Naive thymus-derived CD4-positive, alpha-beta T cell (primary cell): Measurements from ENCODE around the gene LMBR1. TPM values are rescaled to one million over a fixed set of nuclear protein-coding genes. Genes with fewer than 3 reads are reported as not detected.

Source experiments
- ATAC-seq: fragments of 150-1000 bp; cut with Tn5 transposase; 2 replicates; pipeline ENCODE4 v1.10.0; 2021; ENCODE audit warnings: mild to moderate bottlenecking, moderate library complexity
- CTCF ChIA-PET: fragments of 350-600 bp; sonication (Branson Sonifier 250); formaldehyde crosslinking; loops from one replicate; lab custom pipeline; 2021; ENCODE audit warnings: antibody characterized with exemption; lab: Charles Lee
- POLR2A ChIA-PET: fragments of 350-600 bp; sonication (Branson Sonifier 250); formaldehyde crosslinking; loops from one replicate; lab custom pipeline; 2021; ENCODE audit warnings: antibody characterized with exemption, inconsistent platforms; lab: Charles Lee
- DNase-seq, 9 donors: peaks; one replicate each; pipeline versions ENCODE4 v3.0.0 to v3.0.0-alpha.2; 2020 to 2022; ENCODE audit warnings: mixed read lengths in 1 of 9
- H3K27ac ChIP-seq: one replicate; pipeline ENCODE4 v1.7.0; 2013; ENCODE audit warnings: mild to moderate bottlenecking, low read depth, low read length, moderate library complexity
- H3K27me3 ChIP-seq, 2 donors: one replicate each; pipeline ENCODE4 v1.7.0; 2013; ENCODE audit warnings: low read length in 2 of 2, mild to moderate bottlenecking in 2 of 2, moderate library complexity in 2 of 2; ENCODE audit not compliant: control insufficient read depth in 2 of 2, insufficient read depth in 2 of 2
- H3K36me3 ChIP-seq, 3 experiments: 1 replicate in 2 of 3; 2 replicates in 1 of 3; pipeline ENCODE4 v1.7.0; 2013; ENCODE audit warnings: low read length in 3 of 3, mild to moderate bottlenecking in 3 of 3, moderate library complexity in 1 of 3; ENCODE audit not compliant: insufficient read depth in 3 of 3, control insufficient read depth in 2 of 3
- H3K4me1 ChIP-seq, 2 donors: one replicate each; pipeline ENCODE4 v1.7.0; 2013; ENCODE audit warnings: low read length in 2 of 2, mild to moderate bottlenecking in 2 of 2, moderate library complexity in 1 of 2; ENCODE audit not compliant: control insufficient read depth in 2 of 2, insufficient read depth in 2 of 2
- H3K4me3 ChIP-seq: 2 replicates; pipeline ENCODE4 v1.7.0; 2013; ENCODE audit warnings: mild to moderate bottlenecking, low read length
- H3K9me3 ChIP-seq, 3 experiments: 1 replicate in 2 of 3; 2 replicates in 1 of 3; pipeline ENCODE4 v1.7.0; 2013; ENCODE audit warnings: low read length in 3 of 3; ENCODE audit not compliant: control insufficient read depth in 2 of 3
- H3K27ac Mint-ChIP-seq, 9 donors: one replicate each; pipeline ENCODE4 v1.8.0; 2020 to 2022; ENCODE audit warnings: mixed read lengths in 9 of 9, mild to moderate bottlenecking in 8 of 9, moderate library complexity in 5 of 9, inconsistent platforms in 2 of 9
- H3K27me3 Mint-ChIP-seq, 5 donors: one replicate each; pipeline ENCODE4 v1.8.0; 2021 to 2022; ENCODE audit warnings: mixed read lengths in 5 of 5, mild to moderate bottlenecking in 1 of 5
- H3K36me3 Mint-ChIP-seq, 5 donors: one replicate each; pipeline ENCODE4 v1.8.0; 2020 to 2022; ENCODE audit warnings: mixed read lengths in 5 of 5, mild to moderate bottlenecking in 3 of 5, inconsistent platforms in 1 of 5
- H3K4me1 Mint-ChIP-seq, 7 donors: one replicate each; pipeline ENCODE4 v1.8.0; 2020 to 2022; ENCODE audit warnings: mixed read lengths in 7 of 7, mild to moderate bottlenecking in 3 of 7, inconsistent platforms in 1 of 7
- H3K4me3 Mint-ChIP-seq, 10 donors: one replicate each; pipeline ENCODE4 v1.8.0; 2020 to 2022; ENCODE audit warnings: mild to moderate bottlenecking in 10 of 10, mixed read lengths in 10 of 10, moderate library complexity in 6 of 10, inconsistent platforms in 2 of 10
- H3K9me3 Mint-ChIP-seq, 11 donors: one replicate each; pipeline ENCODE4 v1.8.0; 2020 to 2022; ENCODE audit warnings: mixed read lengths in 11 of 11, mild to moderate bottlenecking in 4 of 11, inconsistent platforms in 1 of 11, moderate library complexity in 1 of 11
- intact Hi-C, 2 donors: fragments of 100-400 bp; cut with micrococcal nuclease; formaldehyde crosslinking; loops; one replicate each; pipeline ENCODE4 v1.15.1; 2023
- polyA plus RNA-seq, 2 donors: library from polyadenylated mRNA; unstranded; fragments of 300-500 nt; fragmentation: Illumina TruSeq; gene quantifications; one replicate each; pipeline ENCODE4 v1.2.3, GENCODE V29; 2021
- total RNA-seq, 6 experiments: library from RNA in 5 of 6; stranded (reverse) in 5 of 6; gene quantifications; 1 replicate in 5 of 6; 2 replicates in 1 of 6; pipeline ENCODE4 v1.2.3 and lab custom pipeline; 2021 to 2026

Gene LMBR1
- total and polyA plus RNA-seq, 7 experiments from 2014 or later = 34.5 to 101 (median 63.3) TPM

DNA sequence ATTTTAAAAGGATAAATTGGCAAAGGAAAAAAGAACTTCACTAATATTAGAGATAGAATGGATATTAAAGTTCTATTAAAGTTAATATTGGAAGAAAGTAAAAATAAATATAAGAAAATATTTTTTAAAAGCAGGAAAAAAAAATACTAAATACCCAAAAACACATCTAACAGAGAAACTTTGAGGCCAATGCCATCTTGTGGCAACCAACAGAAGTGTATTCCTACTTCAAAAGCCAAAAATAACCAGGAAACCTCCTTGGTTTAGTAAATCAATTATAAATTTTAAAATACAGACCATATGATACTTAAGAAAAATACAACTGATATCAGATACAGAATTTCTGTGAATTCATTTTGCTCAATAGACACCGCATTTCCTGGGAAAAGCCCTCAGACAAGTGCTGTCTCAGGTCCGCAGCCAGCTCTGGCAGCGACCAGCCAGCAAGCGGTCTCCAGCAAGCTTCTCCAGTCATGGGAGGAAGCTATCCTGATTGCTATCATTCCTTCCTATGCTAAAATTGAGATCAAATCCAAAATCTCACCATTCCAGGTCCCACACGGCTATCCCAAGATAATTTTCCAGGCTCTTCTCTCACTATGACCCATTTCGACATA is 65.3 kb downstream of the LMBR1 start:
- POLR2A ChIA-PET = no interaction called here
- Mint-ChIP-seq H3K9me3 (peaks cover 0 to 1% (median 0%) of the 10 kb centered on the region in 11 donors), H3K27me3 (no peaks in the 10 kb centered on the region), H3K36me3 (peaks cover 5 to 23% (median 7%) of the 10 kb centered on the region in 5 donors), H3K4me3 (no peak overlapping the region), H3K4me1 (peaks cover 0 to 6% (median 0%) of the 10 kb centered on the region in 7 donors), H3K27ac (peak overlapping the region in 2 of 9 donors; percentile 75 to 86)
- H3K4me1 ChIP-seq = no peaks in the 10 kb centered on the region
- H3K27me3 ChIP-seq = no peaks in the 10 kb centered on the region
- H3K27ac ChIP-seq = no peak overlapping the region
- DNase-seq = peak in 1 of 9 donors; percentile 14
- H3K9me3 ChIP-seq = no peaks in the 10 kb centered on the region
- no peak for ATAC-seq
- intact Hi-C loops = loop anchor here in 1 of 2 donors (2.0 to 5.0 kb wide), 2 partner anchors 65 to 1013 kb away; partner anchors contain the start of gene LMBR1
- H3K36me3 ChIP-seq = peaks cover 0 to 11% (median 0%) of the 10 kb centered on the region in 3 experiments
- no peak overlapping the region for H3K4me3 ChIP-seq
- CTCF ChIA-PET = no interaction called here

DNA sequence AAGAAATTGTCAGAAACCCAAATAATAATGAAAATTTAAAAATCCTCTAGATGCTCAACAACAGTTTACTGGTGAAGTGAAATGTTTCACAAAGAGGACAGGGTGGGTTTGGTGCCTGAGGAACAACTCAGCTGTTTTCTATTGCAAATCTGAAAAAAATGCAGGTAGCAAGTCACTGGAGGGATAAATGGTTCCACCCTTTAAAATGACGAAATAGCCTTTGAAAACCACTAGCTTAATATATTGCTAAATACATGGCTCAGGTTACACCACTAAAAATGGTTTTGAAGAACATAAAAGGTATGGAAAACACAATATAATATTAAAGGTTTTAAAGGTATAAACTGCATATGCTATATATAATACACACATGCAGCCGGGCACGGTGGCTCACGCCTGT is 69.5 kb downstream of the LMBR1 start:
- Mint-ChIP-seq H3K36me3 (peaks cover 0 to 24% (median 2%) of the 10 kb centered on the region in 5 donors), H3K4me3 (no peak overlapping the region), H3K4me1 (no peaks in the 10 kb centered on the region), H3K27ac (no peak overlapping the region), H3K27me3 (no peaks in the 10 kb centered on the region), H3K9me3 (no peaks in the 10 kb centered on the region)
- ATAC-seq = no peak
- intact Hi-C loops = no loop called here
- H3K36me3 ChIP-seq = peaks cover 0 to 9% (median 0%) of the 10 kb centered on the region in 3 experiments
- DNase-seq = no peak
- CTCF ChIA-PET = no interaction called here
- H3K9me3 ChIP-seq = no peaks in the 10 kb centered on the region
- H3K4me3 ChIP-seq = no peak overlapping the region
- H3K27me3 ChIP-seq = no peaks in the 10 kb centered on the region
- no peak overlapping the region for H3K27ac ChIP-seq
- H3K4me1 ChIP-seq = no peaks in the 10 kb centered on the region
- POLR2A ChIA-PET = no interaction called here

DNA sequence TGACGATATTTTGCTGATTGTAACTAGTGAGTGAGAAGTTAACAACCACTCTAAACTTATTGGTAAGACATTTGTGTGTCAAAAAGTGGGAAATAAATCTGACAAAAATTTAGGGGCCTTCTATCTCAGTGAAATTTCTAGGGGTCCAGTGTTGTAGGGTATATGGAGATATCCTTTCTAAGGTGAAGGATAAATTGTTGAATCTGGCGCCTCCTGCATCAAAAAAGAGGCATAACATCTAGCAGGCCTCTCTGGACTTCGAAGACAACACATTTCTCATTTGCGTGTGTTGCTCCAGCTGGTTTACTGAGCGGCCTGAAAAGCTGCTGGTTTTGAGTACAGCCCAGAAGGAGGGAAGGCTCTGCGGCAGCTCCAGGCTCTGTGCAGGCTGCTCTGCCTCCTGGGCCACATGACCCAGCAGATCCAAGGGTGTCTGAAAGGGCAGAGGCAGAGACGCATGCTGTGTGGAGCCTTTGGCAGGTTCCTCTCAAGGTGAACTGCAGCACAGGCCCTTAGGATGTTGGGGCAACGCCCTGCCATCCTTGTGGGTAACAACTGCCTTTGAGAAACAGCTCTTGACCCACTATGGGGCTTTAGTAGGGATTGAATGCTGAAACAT is 72.4 kb downstream of the LMBR1 start:
- Mint-ChIP-seq H3K9me3 (no peaks in the 10 kb centered on the region), H3K36me3 (peaks cover 0 to 29% (median 2%) of the 10 kb centered on the region in 5 donors), H3K27me3 (no peaks in the 10 kb centered on the region), H3K27ac (no peak overlapping the region), H3K4me3 (no peak overlapping the region), H3K4me1 (peaks cover 0 to 2% (median 0%) of the 10 kb centered on the region in 7 donors)
- no peaks in the 10 kb centered on the region for H3K9me3 ChIP-seq
- H3K36me3 ChIP-seq = peaks cover 0 to 5% (median 0%) of the 10 kb centered on the region in 3 experiments
- intact Hi-C loops = no loop called here
- H3K27ac ChIP-seq = no peak overlapping the region
- ATAC-seq (no peak), DNase-seq (no peak)
- CTCF ChIA-PET = no interaction called here
- no peaks in the 10 kb centered on the region for H3K4me1 ChIP-seq
- no peaks in the 10 kb centered on the region for H3K27me3 ChIP-seq
- POLR2A ChIA-PET = no interaction called here
- no peak overlapping the region for H3K4me3 ChIP-seq

DNA sequence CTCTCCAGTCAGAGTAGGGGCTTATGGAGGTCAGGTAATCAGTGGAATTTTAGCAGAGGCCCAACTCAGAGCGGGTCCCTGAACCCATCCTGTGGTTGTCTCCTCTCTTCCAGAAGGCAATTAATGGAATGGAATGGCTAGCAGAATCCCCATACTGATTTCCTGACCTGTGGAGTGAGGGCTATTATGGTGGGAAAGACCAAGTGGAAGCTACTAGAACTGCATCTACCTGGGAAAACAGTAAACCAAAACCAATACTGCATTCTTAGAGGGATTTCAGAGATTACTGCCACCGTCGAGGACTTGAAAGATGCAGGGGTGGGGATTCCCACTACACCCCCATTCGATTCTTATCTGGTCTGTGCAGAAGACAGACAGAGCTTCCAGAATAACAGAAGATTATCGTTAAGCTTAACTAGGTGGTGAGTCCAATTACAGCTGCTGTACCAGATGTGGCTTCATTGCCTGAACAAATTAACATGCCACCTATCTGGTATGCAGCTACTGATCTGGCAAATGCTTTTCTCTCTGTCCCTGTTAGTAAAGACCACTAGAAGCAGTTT is 73.2 kb downstream of the LMBR1 start:
- Histone ChIP-seq H3K36me3 (peaks cover 0 to 4% (median 0%) of the 10 kb centered on the region in 3 experiments), H3K4me1 (no peaks in the 10 kb centered on the region), H3K4me3 (no peak overlapping the region), H3K9me3 (no peaks in the 10 kb centered on the region), H3K27ac (no peak overlapping the region), H3K27me3 (no peaks in the 10 kb centered on the region)
- Mint-ChIP-seq H3K27ac (no peak overlapping the region), H3K9me3 (no peaks in the 10 kb centered on the region), H3K4me1 (peaks cover 0 to 2% (median 0%) of the 10 kb centered on the region in 7 donors), H3K4me3 (no peak overlapping the region), H3K36me3 (peaks cover 0 to 29% (median 2%) of the 10 kb centered on the region in 5 donors), H3K27me3 (no peaks in the 10 kb centered on the region)
- DNase-seq = no peak
- ATAC-seq = no peak
- CTCF ChIA-PET = no interaction called here
- intact Hi-C loops = loop anchor here in 1 of 2 donors (5.0 kb wide), 4 partner anchors 178 to 1023 kb away; partner anchors contain the start of gene RNF32
- POLR2A ChIA-PET = no interaction called here

DNA sequence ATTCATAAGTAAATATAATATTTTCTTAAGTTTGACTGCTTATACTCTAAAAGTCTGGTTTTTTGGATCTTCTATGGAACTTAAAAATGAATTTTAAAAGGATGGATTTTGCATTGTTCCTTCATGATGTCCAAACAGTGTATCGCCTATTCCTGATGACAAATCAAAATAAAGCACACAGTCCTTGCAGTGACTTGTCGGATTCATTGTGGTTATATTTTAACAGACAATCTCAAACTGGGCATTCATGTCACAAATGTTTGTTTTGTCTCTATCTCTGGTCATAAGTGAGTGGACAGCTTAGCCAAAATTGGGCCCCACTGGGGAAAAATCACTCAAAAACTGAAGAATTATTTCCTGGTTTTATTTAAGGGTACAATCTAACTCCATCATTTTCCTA is 74.8 kb downstream of the LMBR1 start:
- Histone ChIP-seq H3K36me3 (peaks cover 0 to 4% (median 0%) of the 10 kb centered on the region in 3 experiments), H3K4me1 (no peaks in the 10 kb centered on the region), H3K27ac (no peak overlapping the region), H3K9me3 (no peaks in the 10 kb centered on the region), H3K4me3 (no peak overlapping the region), H3K27me3 (no peaks in the 10 kb centered on the region)
- ChIA-PET POLR2A (no interaction called here), CTCF (no interaction called here)
- ATAC-seq (no peak), DNase-seq (no peak)
- Mint-ChIP-seq H3K9me3 (no peaks in the 10 kb centered on the region), H3K4me1 (peaks cover 0 to 2% (median 0%) of the 10 kb centered on the region in 7 donors), H3K27me3 (no peaks in the 10 kb centered on the region), H3K36me3 (peaks cover 2 to 37% (median 4%) of the 10 kb centered on the region in 5 donors), H3K4me3 (no peak overlapping the region), H3K27ac (no peak overlapping the region)
- intact Hi-C loops = loop anchor here in 1 of 2 donors (5.0 kb wide), 4 partner anchors 176 to 1021 kb away; partner anchors contain the start of gene RNF32

DNA sequence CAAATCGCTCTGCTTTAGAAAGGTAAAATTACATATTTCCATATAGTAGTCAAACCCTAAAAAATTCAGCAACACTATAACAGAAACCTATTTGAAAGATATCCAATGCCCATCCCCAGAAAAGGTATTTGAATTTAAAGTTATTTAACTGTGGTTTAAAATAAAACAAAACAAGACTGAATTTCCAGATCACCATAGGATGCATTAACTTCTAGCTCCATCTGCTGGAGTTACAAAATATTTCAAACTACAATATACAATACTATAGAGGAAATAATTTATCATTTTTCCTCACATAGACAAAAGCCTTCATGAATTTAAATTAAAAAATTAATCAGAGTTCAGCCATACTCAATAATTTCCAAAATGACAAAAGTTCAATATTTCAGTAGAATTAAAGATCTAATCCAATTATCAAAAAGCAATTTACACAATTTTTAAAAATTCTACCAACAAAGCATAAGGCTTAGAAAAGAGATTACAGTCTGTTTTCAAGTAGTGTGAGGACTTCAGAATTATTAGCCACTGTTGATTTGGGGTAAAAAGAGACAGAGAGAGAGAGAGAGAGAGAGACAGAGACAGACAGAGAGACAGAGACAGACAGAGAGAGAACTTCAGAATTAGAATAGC is 75.9 kb downstream of the LMBR1 start:
- Histone ChIP-seq H3K27me3 (no peaks in the 10 kb centered on the region), H3K27ac (no peak overlapping the region), H3K4me3 (no peak overlapping the region), H3K36me3 (peaks cover 0 to 13% (median 0%) of the 10 kb centered on the region in 3 experiments), H3K9me3 (no peaks in the 10 kb centered on the region), H3K4me1 (no peaks in the 10 kb centered on the region)
- CTCF ChIA-PET = interaction anchor here (0.9 kb wide), 1 partner anchor 1002 kb away, joined by 4 read pairs; no protein-coding TSS in a partner anchor
- Mint-ChIP-seq H3K9me3 (no peaks in the 10 kb centered on the region), H3K27ac (no peak overlapping the region), H3K4me3 (no peak overlapping the region), H3K36me3 (peaks cover 4 to 48% (median 12%) of the 10 kb centered on the region in 5 donors), H3K27me3 (no peaks in the 10 kb centered on the region), H3K4me1 (peaks cover 0 to 2% (median 0%) of the 10 kb centered on the region in 7 donors)
- ATAC-seq = no peak
- intact Hi-C loops = loop anchor here (1.0 to 5.0 kb wide), 7 partner anchors 40 to 1020 kb away; partner anchors contain the start of gene RNF32 (in 1 of the 2)
- POLR2A ChIA-PET = interaction anchor here (0.8 kb wide), 1 partner anchor 300 kb away, joined by 3 read pairs; no protein-coding TSS in a partner anchor
- peak in 1 of 9 donors; percentile 5 for DNase-seq
